ENCODE data around the gene CACNA1C.

CACNA1C gene

GRCh38 chr12:2338991-2339431 lies 286.2 kb downstream of the CACNA1C start:
- TF ChIP-seq CTCF (conservative IDR thresholded peaks at IDR 0.05; ENCODE audit: low read depth, low read length), result no peak
- H3K36me3 ChIP-seq (ENCODE audit: insufficient read depth), result no peaks in the 10 kb centered on the region
- H4K20me1 ChIP-seq (ENCODE audit: insufficient read depth), result no peaks in the 10 kb centered on the region
- H3K4me2 ChIP-seq, result no peak overlapping the region
- no peak overlapping the region for H3K27ac ChIP-seq
- H2AFZ ChIP-seq (ENCODE audit: low read depth), result no peak overlapping the region
- H3K4me1 ChIP-seq (ENCODE audit: low read depth, poor library complexity, severe bottlenecking), result peaks cover 37% of the 10 kb centered on the region
- H3K4me3 ChIP-seq (IDR thresholded peaks at IDR 0.05; ENCODE audit: insufficient read depth, low read depth, low read length), result no peak overlapping the region
- H3K9ac ChIP-seq, result no peak overlapping the region
- H3K79me2 ChIP-seq (ENCODE audit: insufficient read depth, low read depth), result no peaks in the 10 kb centered on the region
- H3K27me3 ChIP-seq (ENCODE audit: insufficient read depth, low read depth), result no peaks in the 10 kb centered on the region

GRCh38 chr12:2341051-2341751 lies 288.4 kb downstream of the CACNA1C start:
- Histone ChIP-seq H3K27me3 (ENCODE audit: insufficient read depth, low read depth) (no peaks in the 10 kb centered on the region), H3K4me1 (ENCODE audit: low read depth, poor library complexity, severe bottlenecking) (peaks cover 20% of the 10 kb centered on the region), H3K4me2 (no peak overlapping the region), H3K79me2 (ENCODE audit: insufficient read depth, low read depth) (no peaks in the 10 kb centered on the region), H3K4me3 (IDR thresholded peaks at IDR 0.05; ENCODE audit: insufficient read depth, low read depth, low read length) (no peak overlapping the region), H3K27ac (no peak overlapping the region), H3K36me3 (ENCODE audit: insufficient read depth) (no peaks in the 10 kb centered on the region), H4K20me1 (ENCODE audit: insufficient read depth) (no peaks in the 10 kb centered on the region), H3K9ac (no peak overlapping the region), H2AFZ (ENCODE audit: low read depth) (no peak overlapping the region)
- no peak for TF ChIP-seq CTCF (conservative IDR thresholded peaks at IDR 0.05; ENCODE audit: low read depth, low read length)

- Histone ChIP-seq H3K4me1 (ENCODE audit: low read depth, poor library complexity, severe bottlenecking) (peaks cover 13% of the 10 kb centered on the region), H3K9ac (no peak overlapping the region), H3K36me3 (ENCODE audit: insufficient read depth) (no peaks in the 10 kb centered on the region), H3K4me3 (IDR thresholded peaks at IDR 0.05; ENCODE audit: insufficient read depth, low read depth, low read length) (no peak overlapping the region), H4K20me1 (ENCODE audit: insufficient read depth) (no peaks in the 10 kb centered on the region), H2AFZ (ENCODE audit: low read depth) (no peak overlapping the region), H3K27me3 (ENCODE audit: insufficient read depth, low read depth) (no peaks in the 10 kb centered on the region), H3K4me2 (no peak overlapping the region), H3K27ac (no peak overlapping the region), H3K79me2 (ENCODE audit: insufficient read depth, low read depth) (no peaks in the 10 kb centered on the region)
- no peak for TF ChIP-seq CTCF (conservative IDR thresholded peaks at IDR 0.05; ENCODE audit: low read depth, low read length)
Observed at GRCh38 chr12:2341871-2342270, 289.1 kb downstream of the CACNA1C start.

GRCh38 chr12:2343681-2344080 lies 290.9 kb downstream of the CACNA1C start:
- H2AFZ ChIP-seq (ENCODE audit: low read depth), result no peak overlapping the region
- H3K4me2 ChIP-seq, result no peak overlapping the region
- no peaks in the 10 kb centered on the region for H3K4me1 ChIP-seq (ENCODE audit: low read depth, poor library complexity, severe bottlenecking)
- H3K36me3 ChIP-seq (ENCODE audit: insufficient read depth), result no peaks in the 10 kb centered on the region
- no peaks in the 10 kb centered on the region for H3K79me2 ChIP-seq (ENCODE audit: insufficient read depth, low read depth)
- no peak for TF ChIP-seq CTCF (conservative IDR thresholded peaks at IDR 0.05; ENCODE audit: low read depth, low read length)
- H3K27ac ChIP-seq, result no peak overlapping the region
- H3K9ac ChIP-seq, result no peak overlapping the region
- H3K4me3 ChIP-seq (IDR thresholded peaks at IDR 0.05; ENCODE audit: insufficient read depth, low read depth, low read length), result no peak overlapping the region
- H4K20me1 ChIP-seq (ENCODE audit: insufficient read depth), result no peaks in the 10 kb centered on the region
- no peaks in the 10 kb centered on the region for H3K27me3 ChIP-seq (ENCODE audit: insufficient read depth, low read depth)
